B cell (primary cell): Measurements from ENCODE around the gene FKBP8. TPM values are rescaled to one million over a fixed set of nuclear protein-coding genes. Genes with fewer than 3 reads are reported as not detected.
"Not testable (repeated sequence)": the region's sequence is repeated elsewhere in the genome, so short reads cannot be mapped to it uniquely, and the experiment has no call there.

ENCODE experiments used
- ATAC-seq: fragments of 200-7000 bp; cut with Tn5 transposase; one replicate; pipeline ENCODE4 v1.10.0; 2021; ENCODE audit warnings: low read depth, mild to moderate bottlenecking, moderate number of reproducible peaks, moderate library complexity
- CTCF ChIA-PET: fragments of 350-600 bp; sonication (Branson Sonifier 250); formaldehyde crosslinking; loops from one replicate; lab custom pipeline; 2021; ENCODE audit warnings: antibody characterized with exemption, inconsistent platforms; lab: Charles Lee
- POLR2A ChIA-PET: fragments of 350-600 bp; sonication (Branson Sonifier 250); formaldehyde crosslinking; loops from one replicate; lab custom pipeline; 2021; ENCODE audit warnings: antibody characterized with exemption; lab: Charles Lee
- DNase-seq: peaks from one replicate; pipeline ENCODE4 v3.0.0; 2013
- H2AFZ ChIP-seq: 2 replicates; pipeline ENCODE4 v1.6.1; 2012; ENCODE audit warnings: mild to moderate bottlenecking, low read depth, low read length; ENCODE audit not compliant: insufficient read depth, poor library complexity, severe bottlenecking
- H3K27ac ChIP-seq, 2 donors: 1 replicate in 1 of 2; 2 replicates in 1 of 2; pipeline ENCODE4 v1.5.1; 2012 to 2013; ENCODE audit warnings: low read length in 2 of 2, mild to moderate bottlenecking in 2 of 2, moderate library complexity in 1 of 2
- H3K27me3 ChIP-seq, 4 experiments: fragments of 200-600 bp in 1 of 4; sonication (generic) in 1 of 4; replicated peaks in 1 of 4; 1 replicate in 2 of 4; 2 replicates in 2 of 4; pipeline versions ENCODE4 v1.6.1 to v1.7.0; 2013 to 2016; ENCODE audit warnings: low read length in 3 of 4, mild to moderate bottlenecking in 2 of 4, mixed read lengths in 1 of 4, moderate library complexity in 1 of 4; ENCODE audit not compliant: insufficient read depth in 4 of 4, control insufficient read depth in 3 of 4; ENCODE audit errors: control extremely low read depth in 1 of 4
- H3K36me3 ChIP-seq, 2 experiments: replicated peaks in 1 of 2; 1 replicate in 1 of 2; 2 replicates in 1 of 2; pipeline versions ENCODE4 v1.6.1 to v1.7.1; 2013; ENCODE audit warnings: low read length in 1 of 2; ENCODE audit not compliant: insufficient read depth in 2 of 2, control insufficient read depth in 1 of 2; ENCODE audit errors: control extremely low read depth in 1 of 2, extremely low read depth in 1 of 2
- H3K4me1 ChIP-seq, 2 donors: fragments of 200-600 bp in 1 of 2; sonication (generic) in 1 of 2; 1 replicate in 1 of 2; 2 replicates in 1 of 2; pipeline versions ENCODE4 v1.5.1 to v1.6.1; 2013 to 2017; ENCODE audit warnings: low read length in 2 of 2; ENCODE audit not compliant: control insufficient read depth in 2 of 2, insufficient read depth in 2 of 2
- H3K4me2 ChIP-seq: replicated peaks from 2 replicates; pipeline ENCODE3; 2012; ENCODE audit warnings: mild to moderate bottlenecking, low read depth, low read length; ENCODE audit not compliant: poor library complexity, severe bottlenecking
- H3K4me3 ChIP-seq, 5 experiments: fragments of 200-600 bp in 1 of 5; sonication (generic) in 1 of 5; 1 replicate in 3 of 5; 2 replicates in 2 of 5; pipeline versions ENCODE4 v1.5.1 to v1.7.0; 2011 to 2016; ENCODE audit warnings: low read length in 4 of 5, mild to moderate bottlenecking in 4 of 5, low read depth in 2 of 5, control low read depth in 1 of 5, moderate library complexity in 1 of 5; ENCODE audit not compliant: insufficient read depth in 1 of 5; ENCODE audit errors: control extremely low read depth in 1 of 5, extremely low read depth in 1 of 5
- H3K79me2 ChIP-seq: fragments of 200-600 bp; sonication (generic); one replicate; pipeline ENCODE4 v1.6.0; 2016; ENCODE audit warnings: low read length; ENCODE audit not compliant: control insufficient read depth, insufficient read depth
- H3K9ac ChIP-seq: fragments of 200-600 bp; sonication (generic); 2 replicates; pipeline ENCODE4 v1.6.1; 2017; ENCODE audit warnings: mild to moderate bottlenecking, low read length, moderate library complexity
- H3K9me3 ChIP-seq, 3 donors: one replicate each; pipeline versions ENCODE4 v1.6.1 to v1.7.1; 2013; ENCODE audit warnings: low read length in 2 of 3; ENCODE audit not compliant: control insufficient read depth in 2 of 3, insufficient read depth in 1 of 3; ENCODE audit errors: control extremely low read depth in 1 of 3
- H4K20me1 ChIP-seq: 2 replicates; pipeline ENCODE4 v1.6.0; 2012; ENCODE audit warnings: mild to moderate bottlenecking, low read length; ENCODE audit not compliant: insufficient read depth, control insufficient read depth, poor library complexity, severe bottlenecking
- H3K27ac Mint-ChIP-seq: one replicate; pipeline ENCODE4 v1.8.0; 2021; ENCODE audit warnings: mixed read lengths
- H3K27me3 Mint-ChIP-seq: one replicate; pipeline ENCODE4 v1.8.0; 2021; ENCODE audit warnings: mixed read lengths
- H3K4me1 Mint-ChIP-seq: one replicate; pipeline ENCODE4 v1.8.0; 2021; ENCODE audit warnings: mixed read lengths
- H3K4me3 Mint-ChIP-seq: one replicate; pipeline ENCODE4 v1.8.0; 2021; ENCODE audit warnings: mixed read lengths
- H3K9me3 Mint-ChIP-seq: one replicate; pipeline ENCODE4 v1.8.0; 2022; ENCODE audit warnings: mixed read lengths; ENCODE audit not compliant: insufficient read depth
- CTCF ChIP-seq: fragments of 200-600 bp; IDR thresholded peaks from one replicate; pipeline ENCODE4 v1.8.0; 2022; ENCODE audit warnings: antibody characterized with exemption, mild to moderate bottlenecking
- EZH2 ChIP-seq: IDR thresholded peaks from 2 replicates; pipeline ENCODE4 v1.6.1; 2012; ENCODE audit warnings: borderline replicate concordance, low read depth, mild to moderate bottlenecking, moderate library complexity, low read length; ENCODE audit not compliant: insufficient read depth, poor library complexity, severe bottlenecking
- WGBS: methylation state at CpG from one replicate; pipeline ENCODE4 v1.1.5; 2013; ENCODE audit warnings: missing lambda C conversion rate; ENCODE audit not compliant: insufficient coverage; 5-methylcytosine and 5-hydroxymethylcytosine counted together
- intact Hi-C: fragments of 100-400 bp; cut with micrococcal nuclease; formaldehyde crosslinking; loops from one replicate; pipeline ENCODE4 v1.10.0; 2022
- polyA plus RNA-seq: library from polyadenylated mRNA; depleted of rRNA; stranded (reverse); fragments of >200 nt; gene quantifications from 2 replicates; pipeline ENCODE4 v1.2.3, GENCODE V29; 2012
- total RNA-seq, 2 donors: library from RNA; stranded (reverse); fragments of 120-200 nt in 1 of 2; gene quantifications; 1 replicate in 1 of 2; 2 replicates in 1 of 2; pipeline versions ENCODE4 v1.2.3 to v1.2.4, GENCODE V29; 2013 to 2022

The FKBP8 gene
- total and polyA plus RNA-seq, 2 donors (not counting 1 experiment from before 2014, with no cell fraction given): 148 to 163 TPM

GRCh38 chr19:18541258-18541991, 1.9 kb downstream of the FKBP8 start:
- 96% methylated on average over 19 of the region's 21 CpGs for whole genome bisulfite sequencing

DNA sequence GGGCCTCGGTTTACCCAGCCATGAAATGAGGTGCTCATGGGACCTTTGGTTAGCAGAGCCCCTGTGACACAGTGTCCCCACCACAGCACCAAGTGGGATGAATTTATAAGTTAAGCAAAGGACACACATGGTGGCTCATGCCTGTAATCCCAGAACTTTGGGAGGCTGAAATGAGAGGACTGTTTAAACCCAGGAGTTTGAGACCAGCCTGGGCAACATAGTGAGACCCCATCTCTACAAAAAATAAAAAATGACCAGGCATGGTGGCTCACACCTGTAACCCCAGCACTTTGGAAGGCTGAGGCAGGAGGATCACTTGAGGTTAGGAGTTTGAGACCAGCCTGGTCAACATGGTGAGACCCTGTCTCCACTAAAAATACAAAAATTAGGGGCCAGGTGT, 3.2 kb downstream of the FKBP8 start:
- H2AFZ ChIP-seq, H3K27ac ChIP-seq, H3K4me3 Mint-ChIP-seq, H3K4me3 ChIP-seq, CTCF ChIA-PET, H3K9me3 Mint-ChIP-seq, H3K27ac Mint-ChIP-seq, DNase-seq, H3K27me3 Mint-ChIP-seq, H3K4me2 ChIP-seq, H3K9ac ChIP-seq, H3K27me3 ChIP-seq, H3K9me3 ChIP-seq, ATAC-seq, H4K20me1 ChIP-seq: not testable (repeated sequence)
- H3K4me1 Mint-ChIP-seq: peaks cover 20% of the 10 kb centered on the region
- peaks cover 5 to 46% of the 10 kb centered on the region in 2 experiments for H3K36me3 ChIP-seq
- 100% methylated on average over 1 of the region's 1 CpG for WGBS
- peaks cover 14 to 20% of the 10 kb centered on the region in 2 donors for H3K4me1 ChIP-seq
- POLR2A ChIA-PET: interaction anchor here (0.8 kb wide), 1 partner anchor 18 kb away, joined by 4 read pairs; no protein-coding TSS in a partner anchor
- intact Hi-C loops: loop anchor here (5.0 kb wide), 1 partner anchor 47 kb away; the partner anchor contains the start of gene REX1BD
- H3K79me2 ChIP-seq: peaks cover 20% of the 10 kb centered on the region

More at GRCh38 chr19:18541258-18541991, 1.9 kb downstream of the FKBP8 start:
- no peaks in the 10 kb centered on the region for H3K9me3 ChIP-seq
- ATAC-seq: no peak
- H3K4me1 ChIP-seq: peaks cover 14 to 20% of the 10 kb centered on the region in 2 donors
- H3K36me3 ChIP-seq: peaks cover 2 to 36% of the 10 kb centered on the region in 2 experiments
- H3K9ac ChIP-seq: no peak overlapping the region
- no peak for TF ChIP-seq CTCF
- no peak for TF ChIP-seq EZH2
- no peaks in the 10 kb centered on the region for H3K9me3 Mint-ChIP-seq
- H3K4me1 Mint-ChIP-seq: peaks cover 20% of the 10 kb centered on the region
- H2AFZ ChIP-seq: no peak overlapping the region
- H3K4me2 ChIP-seq: no peak overlapping the region
- DNase-seq: no peak
- H3K27ac ChIP-seq: no peak overlapping the region
- no peaks in the 10 kb centered on the region for H4K20me1 ChIP-seq
- H3K4me3 Mint-ChIP-seq: peak overlapping the region; percentile 50
- H3K4me3 ChIP-seq: no peak overlapping the region
- CTCF ChIA-PET: no interaction called here
- POLR2A ChIA-PET: interaction anchor here (0.6 to 3.4 kb wide), 3 partner anchors 10 to 31 kb away, joined by 4 to 16 read pairs (median 5); partner anchors contain the start of genes ELL and UBA52
- peaks cover 20% of the 10 kb centered on the region for H3K79me2 ChIP-seq
- intact Hi-C loops: loop anchor here (5.0 kb wide), 1 partner anchor 46 kb away; the partner anchor contains the start of gene REX1BD
- peak overlapping the region; percentile 32 for H3K27ac Mint-ChIP-seq
- no peaks in the 10 kb centered on the region for H3K27me3 Mint-ChIP-seq
- no peaks in the 10 kb centered on the region for H3K27me3 ChIP-seq
